ENCODE data around the gene SGCD. TPM values are rescaled to one million over a fixed set of nuclear protein-coding genes. Genes with fewer than 3 reads are reported as not detected.

The SGCD gene
- total RNA-seq, 1 experiment from 2014 or later = not detected

- no peak for TF ChIP-seq EZH2 (IDR thresholded peaks at IDR 0.05)
- no peak for TF ChIP-seq EGR1 (IDR thresholded peaks at IDR 0.05; ENCODE audit: low read depth)
- TF ChIP-seq JUND (IDR thresholded peaks at IDR 0.05) = no peak
- TF ChIP-seq ZNF274 (IDR thresholded peaks at IDR 0.05; ENCODE audit: low read depth, low read length) = no peak
- no peak for TF ChIP-seq ATF3 (IDR thresholded peaks at IDR 0.05)
- TF ChIP-seq ELF1 (IDR thresholded peaks at IDR 0.05; ENCODE audit: borderline replicate concordance, low read depth) = no peak
- no peak for TF ChIP-seq CBX3 (IDR thresholded peaks at IDR 0.05; ENCODE audit: low read depth)
- TF ChIP-seq YY1 (IDR thresholded peaks at IDR 0.05; ENCODE audit: extremely low read depth, insufficient replicate concordance, low read depth, low read length) = no peak
- TF ChIP-seq CEBPB (IDR thresholded peaks at IDR 0.05; ENCODE audit: low read depth) = no peak
- TF ChIP-seq FOSL1 (IDR thresholded peaks at IDR 0.05; ENCODE audit: low read depth) = no peak
- no peak for TF ChIP-seq EZH2phosphoT487 (IDR thresholded peaks at IDR 0.05; ENCODE audit: borderline replicate concordance)
- TF ChIP-seq POLR2A (IDR thresholded peaks at IDR 0.05; ENCODE audit: borderline replicate concordance, extremely low read depth, insufficient read depth, insufficient read length) = no peak
- TF ChIP-seq ZFX (IDR thresholded peaks at IDR 0.05) = no peak
- no peak for TF ChIP-seq CTCF (IDR thresholded peaks at IDR 0.05 in 2 of 3, conservative IDR thresholded peaks at IDR 0.05 in 1 of 3; ENCODE audit: borderline replicate concordance in 1 of 3, insufficient read depth in 1 of 3, low read depth in 2 of 3, low read length in 2 of 3)
Observed at GRCh38 chr5:156328161-156328560, 1.2 kb downstream of the SGCD start.

More at GRCh38 chr5:156328161-156328560, 1.2 kb downstream of the SGCD start:
- RAD21 ChIA-PET (ENCODE audit: low non-redundant PET in 1 of 2, low total read pairs in 2 of 2, uncharacterized antibody in 2 of 2, unreplicated experiment in 2 of 2) = no interaction called here
- no peak overlapping the region for H3K9ac ChIP-seq (ENCODE audit: low read length)
- no peaks in the 10 kb centered on the region for H3K79me2 ChIP-seq (ENCODE audit: insufficient read depth, low read length)
- intact Hi-C loops (cut with micrococcal nuclease) = no loop called here
- POLR2A ChIA-PET = no interaction called here
- no peak overlapping the region for H3K4me2 ChIP-seq (ENCODE audit: low read length)
- H2AFZ ChIP-seq (ENCODE audit: low read depth, low read length, poor library complexity, severe bottlenecking) = no peak overlapping the region
- CTCF ChIA-PET = no interaction called here
- H3K9me2 ChIP-seq (ENCODE audit: insufficient read depth) = no peaks in the 10 kb centered on the region
- no peaks in the 10 kb centered on the region for H3K27me3 ChIP-seq (ENCODE audit: insufficient read depth, low read length)
- no peaks in the 10 kb centered on the region for H4K20me1 ChIP-seq (ENCODE audit: insufficient read depth)
- H3K27ac ChIP-seq (ENCODE audit: low read depth, low read length) = no peak overlapping the region
- DNase-seq (ENCODE audit: low read depth, low spot score) = no peak
- BruUV-seq (replicated peaks) = no TSS peak
- no peaks in the 10 kb centered on the region for H3K36me3 ChIP-seq (ENCODE audit: control insufficient read depth in 1 of 2, insufficient read depth in 2 of 2, low read length in 2 of 2)
- peaks cover 0 to 3% of the 10 kb centered on the region in 2 experiments; a peak in 2 of 4 replicates for H3K9me3 ChIP-seq (ENCODE audit: control insufficient read depth in 1 of 2, insufficient read depth in 1 of 2, low read depth in 1 of 2, low read length in 2 of 2)
- H3K4me3 ChIP-seq (replicated peaks in 1 of 2; ENCODE audit: low read depth in 1 of 2, low read length in 2 of 2) = no peak overlapping the region
- H3K4me1 ChIP-seq (ENCODE audit: control insufficient read depth in 1 of 2, insufficient read depth in 2 of 2, low read length in 2 of 2) = no peaks in the 10 kb centered on the region
- no peak for ATAC-seq

All from HCT116 (cell line).